ENCODE results near the gene ZNF791.
"Not testable (repeated sequence)": the region's sequence is repeated elsewhere in the genome, so short reads cannot be mapped to it uniquely, and the experiment has no call there.

ZNF791 gene

DNA sequence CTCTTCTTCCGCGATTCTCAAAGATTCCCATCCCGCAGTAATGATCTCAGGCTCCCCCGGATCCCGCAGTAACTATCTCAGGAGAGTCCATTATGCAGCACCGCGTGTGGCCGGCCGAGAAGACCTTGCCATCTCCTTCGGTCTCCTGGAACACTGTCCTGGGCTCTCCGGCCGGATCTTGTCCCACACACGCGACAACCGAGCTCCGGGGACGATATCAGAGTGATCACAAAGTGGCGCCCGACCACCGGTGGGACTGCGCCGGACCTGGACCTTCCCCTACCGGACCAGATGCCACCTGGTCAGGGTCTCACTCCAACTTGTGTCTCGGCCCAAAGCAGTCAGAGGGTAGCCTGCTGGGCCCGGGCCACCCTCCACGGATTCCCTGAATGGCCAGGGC, 31.8 kb downstream of the ZNF791 start:
- Histone ChIP-seq H3K4me3 (ENCODE audit: low read length) (no peak overlapping the region), H3K9me3 (ENCODE audit: low read length) (peaks cover 17% of the 10 kb centered on the region), H3K36me3 (ENCODE audit: insufficient read depth, low read length) (peaks cover 6% of the 10 kb centered on the region), H3K27me3 (ENCODE audit: insufficient read depth, low read length) (no peaks in the 10 kb centered on the region), H3K4me1 (ENCODE audit: insufficient read depth, low read length) (no peaks in the 10 kb centered on the region), H2AFZ (ENCODE audit: low read depth, low read length) (no peak overlapping the region)

DNA sequence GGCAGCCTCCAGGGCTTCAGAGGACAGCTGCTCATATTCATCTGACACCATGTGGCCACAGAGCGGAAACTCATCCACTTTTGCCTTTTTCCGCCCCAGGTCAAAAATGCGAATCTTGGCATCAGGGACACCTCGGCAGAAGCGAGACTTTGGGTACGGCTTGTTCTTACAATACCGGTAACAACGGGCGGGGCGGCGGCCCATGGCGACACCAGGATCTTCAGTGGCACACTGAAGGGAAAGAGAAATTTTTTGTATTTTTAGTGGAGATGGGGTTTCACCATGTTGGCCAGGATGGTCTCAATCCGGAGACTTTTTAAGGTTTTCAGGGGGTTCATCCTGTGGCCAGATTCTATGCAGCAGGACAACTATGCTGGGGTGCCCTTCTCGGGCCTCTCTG, 33.0 kb downstream of the ZNF791 start:
- not testable (repeated sequence) for H3K4me1 ChIP-seq (ENCODE audit: insufficient read depth, low read length)

DNA sequence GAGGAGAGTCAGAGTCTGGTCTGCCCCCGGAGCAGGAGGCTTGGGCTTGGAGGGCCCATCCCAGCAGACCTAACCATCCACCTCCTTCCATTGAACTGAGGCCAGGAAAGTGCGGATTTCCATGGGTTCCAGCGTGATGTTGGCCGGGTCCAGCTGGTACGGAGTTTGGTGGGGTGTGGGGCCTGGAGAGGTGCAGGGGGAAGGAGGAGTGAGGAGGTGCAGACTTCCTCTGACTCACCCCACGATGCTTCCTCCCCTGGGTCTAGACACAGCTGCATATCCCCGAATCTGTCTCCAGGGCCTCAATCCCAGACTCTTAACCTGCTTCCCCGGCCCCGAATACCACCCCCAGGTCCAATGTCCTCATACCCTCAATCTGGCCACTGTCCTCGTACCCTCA, 35.8 kb downstream of the ZNF791 start:
- Histone ChIP-seq H2AFZ (ENCODE audit: low read depth, low read length) (no peak overlapping the region), H3K9me3 (ENCODE audit: low read length) (peaks cover 26% of the 10 kb centered on the region), H3K4me1 (ENCODE audit: insufficient read depth, low read length) (no peaks in the 10 kb centered on the region), H3K36me3 (ENCODE audit: insufficient read depth, low read length) (peaks cover 18% of the 10 kb centered on the region), H3K27me3 (ENCODE audit: insufficient read depth, low read length) (no peaks in the 10 kb centered on the region), H3K4me3 (ENCODE audit: low read length) (no peak overlapping the region)

More for the DNA sequence above, 33.0 kb downstream of the ZNF791 start:
- not testable (repeated sequence) for H3K27me3 ChIP-seq (ENCODE audit: insufficient read depth, low read length); H2AFZ ChIP-seq (ENCODE audit: low read depth, low read length); H3K4me3 ChIP-seq (ENCODE audit: low read length); H3K36me3 ChIP-seq (ENCODE audit: insufficient read depth, low read length)
- H3K9me3 ChIP-seq (ENCODE audit: low read length) = peaks cover 21% of the 10 kb centered on the region

DNA sequence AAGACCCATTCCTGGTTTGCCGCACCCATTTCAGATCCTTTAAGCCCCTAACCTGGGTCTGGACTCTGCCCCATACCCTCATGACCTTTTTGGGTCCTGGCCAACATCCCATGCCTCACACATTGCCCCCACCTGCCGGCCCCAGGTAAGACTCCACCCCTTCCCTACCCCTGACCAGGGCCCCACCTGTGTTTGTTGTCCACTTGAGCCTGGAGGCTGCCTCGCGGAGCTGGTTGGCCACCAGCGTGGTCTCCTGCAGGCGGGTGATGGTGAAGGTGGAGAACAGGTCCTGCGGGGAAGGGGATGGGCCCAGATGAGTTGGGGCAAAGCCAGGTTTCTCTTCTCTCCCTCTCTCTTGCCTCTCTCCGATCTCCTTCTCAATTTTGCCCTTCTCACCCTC, 36.3 kb downstream of the ZNF791 start:
- Histone ChIP-seq H3K4me1 (ENCODE audit: insufficient read depth, low read length) (no peaks in the 10 kb centered on the region), H3K9me3 (ENCODE audit: low read length) (peaks cover 25% of the 10 kb centered on the region), H3K4me3 (ENCODE audit: low read length) (no peak overlapping the region), H3K27me3 (ENCODE audit: insufficient read depth, low read length) (no peaks in the 10 kb centered on the region), H2AFZ (ENCODE audit: low read depth, low read length) (no peak overlapping the region), H3K36me3 (ENCODE audit: insufficient read depth, low read length) (peaks cover 22% of the 10 kb centered on the region)

DNA sequence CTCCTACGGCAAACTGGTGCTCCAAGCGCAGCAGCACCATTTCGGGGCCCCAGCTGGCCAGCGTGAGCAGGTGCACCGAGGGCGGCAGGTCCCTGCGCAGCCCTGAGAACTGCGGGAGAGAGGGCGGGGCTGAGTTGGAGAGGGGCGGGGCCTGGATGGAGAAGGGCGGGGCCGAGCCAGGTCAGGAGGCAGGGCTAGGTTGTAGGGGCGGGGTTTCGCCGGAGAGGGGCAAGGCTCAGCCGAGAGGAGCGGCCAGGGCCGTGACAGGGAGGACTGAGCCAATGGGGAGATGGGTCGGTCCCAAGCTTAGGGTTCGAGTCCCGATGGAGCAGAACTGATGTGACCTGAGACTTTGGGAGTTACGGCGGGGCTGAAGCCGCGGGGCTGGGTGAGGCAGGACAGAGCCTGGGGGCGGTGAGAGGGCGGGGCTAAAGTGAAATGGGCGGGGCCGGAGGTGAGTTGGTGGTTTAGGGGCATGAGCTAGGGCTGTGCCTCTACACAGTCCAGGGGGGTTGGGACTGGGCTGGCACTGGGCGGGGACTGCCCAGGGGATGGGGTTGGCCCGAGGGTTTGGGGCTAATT, 36.9 kb downstream of the ZNF791 start:
- Histone ChIP-seq H3K4me1 (ENCODE audit: insufficient read depth, low read length) (no peaks in the 10 kb centered on the region), H3K27me3 (ENCODE audit: insufficient read depth, low read length) (no peaks in the 10 kb centered on the region), H3K9me3 (ENCODE audit: low read length) (peaks cover 25% of the 10 kb centered on the region), H3K4me3 (ENCODE audit: low read length) (no peak overlapping the region), H3K36me3 (ENCODE audit: insufficient read depth, low read length) (peaks cover 24% of the 10 kb centered on the region), H2AFZ (ENCODE audit: low read depth, low read length) (no peak overlapping the region)

DNA sequence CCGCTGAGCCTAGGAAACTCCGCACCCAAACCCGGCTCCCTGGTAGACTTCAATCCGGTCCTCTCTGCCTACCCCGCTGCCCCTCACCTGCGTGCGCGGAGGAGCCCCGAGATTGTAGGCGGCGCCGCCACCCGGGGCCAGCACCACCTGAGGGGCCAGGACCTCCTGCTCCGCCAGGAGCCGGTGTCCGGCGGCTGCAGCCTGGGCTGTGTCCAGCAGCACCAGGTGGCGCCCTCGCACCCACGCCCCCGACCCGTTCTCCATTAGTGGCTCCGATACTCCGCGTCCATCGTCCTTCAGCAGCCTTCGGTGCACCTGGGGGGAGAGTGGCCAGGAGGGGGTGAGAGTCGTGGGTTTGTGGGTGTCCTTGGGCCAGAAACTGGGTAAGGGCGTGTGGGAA, 37.4 kb downstream of the ZNF791 start:
- no peaks in the 10 kb centered on the region for H3K4me1 ChIP-seq (ENCODE audit: insufficient read depth, low read length)
- no peaks in the 10 kb centered on the region for H3K27me3 ChIP-seq (ENCODE audit: insufficient read depth, low read length)
- H2AFZ ChIP-seq (ENCODE audit: low read depth, low read length) = no peak overlapping the region
- H3K9me3 ChIP-seq (ENCODE audit: low read length) = peaks cover 22% of the 10 kb centered on the region
- H3K4me3 ChIP-seq (ENCODE audit: low read length) = no peak overlapping the region
- peaks cover 24% of the 10 kb centered on the region for H3K36me3 ChIP-seq (ENCODE audit: insufficient read depth, low read length)

DNA sequence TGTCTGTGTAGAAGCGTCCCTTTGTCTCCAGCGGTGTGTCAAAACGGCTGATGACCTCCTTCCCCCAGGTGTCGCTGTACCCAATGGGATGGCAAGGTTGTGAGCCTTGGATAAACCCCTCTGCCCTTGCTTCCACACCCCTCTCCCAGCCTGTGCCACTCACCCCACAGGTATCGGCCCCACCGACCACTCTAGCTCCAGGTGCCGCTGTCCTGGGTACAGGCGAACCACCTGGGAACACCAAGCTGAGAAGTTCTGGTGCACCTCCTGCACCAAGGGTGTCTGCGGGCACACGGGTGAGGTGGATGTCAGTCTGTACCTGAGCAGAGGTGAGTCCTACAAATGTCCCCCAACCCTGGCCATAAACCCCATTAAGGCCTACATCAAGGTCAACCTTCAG, 39.2 kb downstream of the ZNF791 start:
- Histone ChIP-seq H3K27me3 (ENCODE audit: insufficient read depth, low read length) (no peaks in the 10 kb centered on the region), H2AFZ (ENCODE audit: low read depth, low read length) (no peak overlapping the region), H3K9me3 (ENCODE audit: low read length) (peaks cover 22% of the 10 kb centered on the region), H3K4me3 (ENCODE audit: low read length) (no peak overlapping the region), H3K36me3 (ENCODE audit: insufficient read depth, low read length) (peaks cover 27% of the 10 kb centered on the region), H3K4me1 (ENCODE audit: insufficient read depth, low read length) (no peaks in the 10 kb centered on the region)

DNA sequence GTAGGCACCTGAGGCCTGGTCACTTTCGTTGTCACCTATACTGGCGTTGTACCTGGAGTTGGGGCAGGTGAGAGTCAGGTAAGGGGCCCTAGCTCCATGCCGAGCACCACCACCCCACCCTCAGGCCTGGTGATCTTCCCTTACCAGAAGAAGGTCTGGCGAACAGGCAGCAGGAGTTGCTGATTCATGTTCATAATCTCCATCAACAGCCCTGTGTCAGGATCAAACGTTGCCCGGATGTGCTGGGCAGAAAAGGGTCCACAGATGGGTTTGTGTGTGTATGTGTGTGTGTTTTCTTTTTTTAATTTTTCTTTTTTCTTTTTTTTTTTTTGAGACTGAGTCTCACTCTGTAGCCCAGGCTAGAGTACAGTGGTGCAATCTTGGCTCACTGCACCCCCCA, 41.5 kb downstream of the ZNF791 start:
- Histone ChIP-seq H2AFZ (ENCODE audit: low read depth, low read length) (no peak overlapping the region), H3K4me3 (ENCODE audit: low read length) (no peak overlapping the region), H3K36me3 (ENCODE audit: insufficient read depth, low read length) (peaks cover 39% of the 10 kb centered on the region), H3K4me1 (ENCODE audit: insufficient read depth, low read length) (no peaks in the 10 kb centered on the region), H3K9me3 (ENCODE audit: low read length) (peaks cover 19% of the 10 kb centered on the region), H3K27me3 (ENCODE audit: insufficient read depth, low read length) (no peaks in the 10 kb centered on the region)

DNA sequence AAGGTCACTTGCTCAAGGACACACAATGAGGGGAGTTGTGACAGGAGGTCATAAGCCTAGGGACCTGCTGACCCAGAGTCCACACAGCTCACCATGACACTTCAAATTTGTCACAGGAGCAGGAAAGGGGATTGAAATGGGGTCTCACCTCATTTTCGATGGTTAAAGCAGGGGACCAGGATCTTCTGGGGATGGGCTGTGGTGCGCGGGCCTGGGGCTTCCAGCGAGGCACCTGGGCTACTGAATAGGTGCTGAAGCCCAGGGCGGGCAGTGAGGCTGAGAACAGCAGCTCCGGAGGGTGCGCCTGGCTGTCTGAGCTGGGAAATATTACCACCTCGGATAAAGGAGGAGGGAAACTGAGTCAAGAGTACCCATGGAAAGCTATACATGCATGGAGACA, 44.8 kb downstream of the ZNF791 start:
- H2AFZ ChIP-seq (ENCODE audit: low read depth, low read length) = no peak overlapping the region
- peaks cover 8% of the 10 kb centered on the region for H3K9me3 ChIP-seq (ENCODE audit: low read length)
- H3K27me3 ChIP-seq (ENCODE audit: insufficient read depth, low read length) = no peaks in the 10 kb centered on the region
- H3K4me1 ChIP-seq (ENCODE audit: insufficient read depth, low read length) = no peaks in the 10 kb centered on the region
- H3K4me3 ChIP-seq (ENCODE audit: low read length) = no peak overlapping the region
- H3K36me3 ChIP-seq (ENCODE audit: insufficient read depth, low read length) = peaks cover 41% of the 10 kb centered on the region

DNA sequence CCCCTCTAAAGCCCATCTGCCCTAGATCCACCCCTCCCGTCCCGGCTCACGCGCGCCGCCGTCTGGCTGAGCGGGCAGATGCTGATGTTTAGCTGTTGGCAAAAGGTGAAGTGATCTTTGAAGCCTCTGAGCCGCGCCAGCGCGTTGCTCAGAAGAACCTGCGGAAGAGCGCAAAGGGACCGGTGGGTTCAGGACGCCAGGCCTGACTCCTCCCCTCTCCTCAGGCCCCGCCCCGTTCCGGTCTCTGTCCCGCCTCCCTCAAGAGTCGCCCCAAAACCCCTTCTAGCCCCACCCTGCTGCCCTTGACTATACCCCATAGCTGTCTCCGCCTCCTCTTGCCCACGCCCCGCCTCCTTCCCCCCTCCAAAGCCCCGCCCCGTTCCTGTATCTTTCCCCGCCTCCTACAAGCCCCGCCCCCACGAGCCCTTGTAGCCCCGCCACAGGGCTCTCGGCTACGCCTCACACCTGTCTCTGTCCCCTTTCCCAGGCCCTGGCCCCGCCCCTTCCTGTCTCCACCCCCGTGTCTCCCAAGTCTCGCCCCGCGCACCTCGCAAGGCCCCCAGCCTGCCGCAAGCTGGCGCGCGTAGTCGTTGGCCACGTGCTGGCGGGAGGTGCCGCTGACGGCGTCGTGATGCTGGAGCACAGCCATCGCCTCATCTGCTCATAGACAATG, 46.3 kb downstream of the ZNF791 start:
- Histone ChIP-seq H3K4me1 (ENCODE audit: insufficient read depth, low read length) (no peaks in the 10 kb centered on the region), H3K9me3 (ENCODE audit: low read length) (peaks cover 6% of the 10 kb centered on the region), H2AFZ (ENCODE audit: low read depth, low read length) (no peak overlapping the region), H3K27me3 (ENCODE audit: insufficient read depth, low read length) (no peaks in the 10 kb centered on the region), H3K36me3 (ENCODE audit: insufficient read depth, low read length) (peaks cover 48% of the 10 kb centered on the region), H3K4me3 (ENCODE audit: low read length) (no peak overlapping the region)

DNA sequence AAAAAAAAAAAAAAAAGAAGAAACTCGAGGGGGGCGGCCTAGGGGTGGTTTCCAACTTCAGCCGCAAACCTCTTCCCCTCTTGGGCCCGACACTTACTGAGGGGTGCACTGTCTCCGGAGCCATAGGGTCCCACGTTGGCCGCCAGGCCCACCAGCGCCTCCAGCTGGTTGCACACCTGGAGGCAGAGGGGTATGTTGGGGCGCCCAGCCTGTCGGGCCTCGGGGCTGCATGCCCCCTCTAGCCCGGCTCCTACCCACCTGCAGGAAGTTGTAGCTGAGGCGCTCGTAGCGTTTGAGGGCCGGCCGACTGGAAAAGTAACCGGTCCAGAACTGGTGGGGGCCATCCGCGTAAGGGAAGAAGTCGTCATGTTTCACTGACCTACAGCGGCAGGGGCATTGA, 47.2 kb downstream of the ZNF791 start:
- Histone ChIP-seq H3K36me3 (ENCODE audit: insufficient read depth, low read length) (peaks cover 46% of the 10 kb centered on the region), H3K4me3 (ENCODE audit: low read length) (no peak overlapping the region), H2AFZ (ENCODE audit: low read depth, low read length) (no peak overlapping the region), H3K27me3 (ENCODE audit: insufficient read depth, low read length) (no peaks in the 10 kb centered on the region), H3K9me3 (ENCODE audit: low read length) (peaks cover 4% of the 10 kb centered on the region), H3K4me1 (ENCODE audit: insufficient read depth, low read length) (no peaks in the 10 kb centered on the region)

DNA sequence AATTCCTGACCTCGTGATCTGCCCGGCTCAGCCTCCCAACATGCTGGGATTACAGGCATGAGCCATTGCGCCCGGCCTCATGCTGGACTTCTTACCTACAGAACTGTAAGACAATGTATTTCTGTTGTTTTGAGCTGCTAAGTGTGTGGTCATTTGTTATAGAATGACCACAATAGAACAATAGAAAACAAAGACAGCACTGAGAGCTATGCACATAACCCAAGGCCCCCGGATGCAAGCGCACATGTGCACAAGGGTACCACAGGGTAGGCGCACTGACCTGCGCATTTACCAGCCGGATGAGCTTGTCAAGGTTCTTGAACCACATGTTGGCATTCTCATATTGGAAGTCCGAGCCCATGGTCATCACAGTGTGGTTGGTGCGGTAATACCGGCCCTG, 50.3 kb downstream of the ZNF791 start:
- Histone ChIP-seq H3K4me1 (ENCODE audit: insufficient read depth, low read length) (peaks cover 5% of the 10 kb centered on the region), H3K4me3 (ENCODE audit: low read length) (no peak overlapping the region), H2AFZ (ENCODE audit: low read depth, low read length) (no peak overlapping the region), H3K36me3 (ENCODE audit: insufficient read depth, low read length) (peaks cover 56% of the 10 kb centered on the region), H3K27me3 (ENCODE audit: insufficient read depth, low read length) (no peaks in the 10 kb centered on the region), H3K9me3 (ENCODE audit: low read length) (peaks cover 4% of the 10 kb centered on the region)

DNA sequence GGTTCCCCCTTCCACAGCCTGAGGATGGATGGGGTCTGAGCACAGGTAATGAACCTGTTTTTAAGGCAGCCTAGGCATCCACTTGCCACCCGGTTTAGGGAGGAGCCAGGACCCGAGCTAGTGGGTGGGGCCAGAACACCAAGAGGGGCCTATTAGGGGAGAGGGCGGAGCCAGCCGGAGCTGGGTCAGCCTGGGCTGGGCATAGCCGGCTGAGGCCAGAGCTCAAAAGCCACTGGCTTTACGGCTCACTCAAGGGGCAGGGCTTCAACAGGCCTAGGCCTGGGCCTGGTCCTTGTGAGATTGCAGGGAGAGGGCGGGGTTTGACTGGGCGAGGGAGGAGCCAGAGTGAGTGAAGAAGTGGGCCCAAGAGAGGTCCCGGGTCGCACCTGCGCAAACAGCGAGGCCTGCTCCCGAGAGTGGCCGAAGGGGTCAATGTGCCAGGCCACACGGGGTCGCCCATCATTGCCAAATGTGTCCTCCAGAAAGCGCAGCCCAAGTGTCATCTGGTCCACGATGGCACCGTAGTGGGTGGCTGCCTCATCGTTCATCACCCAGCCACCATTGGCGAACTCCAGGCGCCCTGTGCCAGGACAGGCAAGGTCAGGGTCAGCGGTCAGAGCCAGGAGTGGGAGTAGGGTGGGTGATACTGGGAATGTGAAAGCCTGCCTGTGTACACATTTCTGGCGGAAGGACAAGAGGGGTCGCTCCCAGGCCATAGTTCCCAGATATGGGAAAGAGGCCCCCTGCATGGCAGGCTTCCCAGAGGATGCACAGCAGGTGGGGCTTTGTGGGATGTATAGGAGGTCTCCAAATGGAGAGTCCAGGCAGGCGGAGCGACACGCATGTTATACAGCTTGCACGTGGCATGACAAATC, 53.9 kb downstream of the ZNF791 start:
- Histone ChIP-seq H3K27me3 (ENCODE audit: insufficient read depth, low read length) (no peaks in the 10 kb centered on the region), H3K9me3 (ENCODE audit: low read length) (no peaks in the 10 kb centered on the region), H3K4me3 (ENCODE audit: low read length) (no peak overlapping the region), H3K4me1 (ENCODE audit: insufficient read depth, low read length) (peaks cover 30% of the 10 kb centered on the region), H2AFZ (ENCODE audit: low read depth, low read length) (no peak overlapping the region), H3K36me3 (ENCODE audit: insufficient read depth, low read length) (peaks cover 46% of the 10 kb centered on the region)
